ENCODE data around the gene PRKCH. TPM values are rescaled to one million over a fixed set of nuclear protein-coding genes. Genes with fewer than 3 reads are reported as not detected.

PRKCH gene
- total RNA-seq, 1 experiment from 2014 or later = 170 TPM

DNA sequence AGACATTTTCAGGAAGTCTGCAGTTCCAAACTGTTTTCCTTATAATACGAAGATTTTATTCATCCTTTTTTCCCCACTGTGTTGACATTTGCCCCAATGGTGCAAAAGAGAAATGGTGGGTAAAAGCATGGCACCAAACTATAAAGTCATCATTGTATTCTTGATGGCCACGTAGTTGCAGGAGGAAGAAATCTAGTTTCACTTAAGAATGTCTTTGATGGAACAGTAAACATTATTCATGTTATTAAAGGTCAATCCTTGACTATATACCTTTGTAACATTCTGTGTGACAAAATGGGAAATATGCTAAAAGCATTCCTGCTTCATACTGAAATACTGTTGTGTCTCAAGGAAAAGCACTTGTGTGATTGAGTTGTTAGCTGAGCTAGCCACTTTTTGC, 80.1 kb downstream of the PRKCH start:
- ChIA-PET POLR2A (ENCODE audit: unreplicated experiment) (no interaction called here), CTCF (no interaction called here)

GRCh38 chr14:61403411-61403810, 82.0 kb downstream of the PRKCH start:
- Histone ChIP-seq H4K20me1 (ENCODE audit: low read length) (no peaks in the 10 kb centered on the region), H3K9me3 (ENCODE audit: low read length) (no peaks in the 10 kb centered on the region), H3K36me3 (ENCODE audit: low read depth, low read length) (no peaks in the 10 kb centered on the region), H3K4me2 (ENCODE audit: low read length) (no peak overlapping the region), H3F3A (ENCODE audit: low read length, unreplicated experiment) (no peaks in the 10 kb centered on the region), H3K79me2 (ENCODE audit: low read length) (no peaks in the 10 kb centered on the region), H3K4me3 (ENCODE audit: low read length) (no peak overlapping the region), H3K4me1 (ENCODE audit: insufficient read depth, low read length) (no peaks in the 10 kb centered on the region), H2AFZ (ENCODE audit: low read length) (no peak overlapping the region), H3K9me2 (replicated peaks; ENCODE audit: low read length) (no peaks in the 10 kb centered on the region), H3K9ac (ENCODE audit: low read length) (no peak overlapping the region), H3K27me3 (ENCODE audit: low read length) (no peaks in the 10 kb centered on the region), H3K27ac (ENCODE audit: low read length) (no peak overlapping the region)
- TF ChIP-seq CTCF (conservative IDR thresholded peaks at IDR 0.05; ENCODE audit: low read depth, low read length) (no peak), EZH2 (IDR thresholded peaks at IDR 0.05; ENCODE audit: low read length, unreplicated experiment) (no peak), EZH2phosphoT487 (IDR thresholded peaks at IDR 0.05; ENCODE audit: borderline replicate concordance, low read length) (no peak)
- BruUV-seq (replicated peaks) = no TSS peak
- intact Hi-C loops (cut with micrococcal nuclease) = no loop called here
- peak; percentile 75 for ATAC-seq
- no peak for DNase-seq
- ChIA-PET POLR2A (ENCODE audit: unreplicated experiment) (no interaction called here), CTCF (no interaction called here)

More for the DNA sequence above, 80.1 kb downstream of the PRKCH start:
- H3K4me2 ChIP-seq (ENCODE audit: low read length) = no peak overlapping the region
- intact Hi-C loops (cut with micrococcal nuclease) = no loop called here
- no peaks in the 10 kb centered on the region for H3K9me3 ChIP-seq (ENCODE audit: low read length)
- H3K4me3 ChIP-seq (ENCODE audit: low read length) = no peak overlapping the region
- H4K20me1 ChIP-seq (ENCODE audit: low read length) = no peaks in the 10 kb centered on the region
- H3F3A ChIP-seq (ENCODE audit: low read length, unreplicated experiment) = no peaks in the 10 kb centered on the region
- no TSS peak for BruUV-seq (replicated peaks)
- no peak overlapping the region for H2AFZ ChIP-seq (ENCODE audit: low read length)
- TF ChIP-seq EZH2phosphoT487 (IDR thresholded peaks at IDR 0.05; ENCODE audit: borderline replicate concordance, low read length) (no peak), CTCF (conservative IDR thresholded peaks at IDR 0.05; ENCODE audit: low read depth, low read length) (no peak), EZH2 (IDR thresholded peaks at IDR 0.05; ENCODE audit: low read length, unreplicated experiment) (no peak)
- H3K36me3 ChIP-seq (ENCODE audit: low read depth, low read length) = no peaks in the 10 kb centered on the region
- H3K27me3 ChIP-seq (ENCODE audit: low read length) = no peaks in the 10 kb centered on the region
- H3K9ac ChIP-seq (ENCODE audit: low read length) = no peak overlapping the region
- H3K9me2 ChIP-seq (replicated peaks; ENCODE audit: low read length) = no peaks in the 10 kb centered on the region
- no peaks in the 10 kb centered on the region for H3K79me2 ChIP-seq (ENCODE audit: low read length)
- H3K27ac ChIP-seq (ENCODE audit: low read length) = no peak overlapping the region
- no peak for DNase-seq
- no peak for ATAC-seq
- no peaks in the 10 kb centered on the region for H3K4me1 ChIP-seq (ENCODE audit: insufficient read depth, low read length)

- POLR2A ChIA-PET (ENCODE audit: unreplicated experiment) = no interaction called here
Observed at GRCh38 chr14:61404637-61405036, 83.3 kb downstream of the PRKCH start.

More at GRCh38 chr14:61404637-61405036, 83.3 kb downstream of the PRKCH start:
- no peaks in the 10 kb centered on the region for H3K9me3 ChIP-seq (ENCODE audit: low read length)
- H3K4me1 ChIP-seq (ENCODE audit: insufficient read depth, low read length) = no peaks in the 10 kb centered on the region
- intact Hi-C loops (cut with micrococcal nuclease) = no loop called here
- no peak overlapping the region for H3K4me3 ChIP-seq (ENCODE audit: low read length)
- H3F3A ChIP-seq (ENCODE audit: low read length, unreplicated experiment) = no peaks in the 10 kb centered on the region
- TF ChIP-seq EZH2phosphoT487 (IDR thresholded peaks at IDR 0.05; ENCODE audit: borderline replicate concordance, low read length) = no peak
- TF ChIP-seq EZH2 (IDR thresholded peaks at IDR 0.05; ENCODE audit: low read length, unreplicated experiment) = no peak
- TF ChIP-seq CTCF (conservative IDR thresholded peaks at IDR 0.05; ENCODE audit: low read depth, low read length) = no peak
- H3K4me2 ChIP-seq (ENCODE audit: low read length) = no peak overlapping the region
- H4K20me1 ChIP-seq (ENCODE audit: low read length) = no peaks in the 10 kb centered on the region
- ATAC-seq (no peak), DNase-seq (no peak)
- no TSS peak for BruUV-seq (replicated peaks)
- CTCF ChIA-PET = interaction anchor here (0.6 kb wide), 1 partner anchor 157 kb away, joined by 3 read pairs; no protein-coding TSS in a partner anchor
- H3K27ac ChIP-seq (ENCODE audit: low read length) = no peak overlapping the region
- H3K27me3 ChIP-seq (ENCODE audit: low read length) = no peaks in the 10 kb centered on the region
- H3K36me3 ChIP-seq (ENCODE audit: low read depth, low read length) = no peaks in the 10 kb centered on the region
- no peaks in the 10 kb centered on the region for H3K9me2 ChIP-seq (replicated peaks; ENCODE audit: low read length)
- H3K79me2 ChIP-seq (ENCODE audit: low read length) = no peaks in the 10 kb centered on the region
- H2AFZ ChIP-seq (ENCODE audit: low read length) = no peak overlapping the region
- no peak overlapping the region for H3K9ac ChIP-seq (ENCODE audit: low read length)
